OCI-M1 (cell line): ENCODE measurements around the gene CD44.

Source experiments
- DNase-seq: peaks from one replicate; lab custom pipeline; 2025; lab: John Stamatoyannopoulos, UW

The CD44 gene

GRCh38 chr11:35260342-35260985 is 121.5 kb downstream of the CD44 start:
- no peak for DNase-seq

- DNase-seq, result peak; percentile 3
Observed at GRCh38 chr11:35261197-35261596, 122.2 kb downstream of the CD44 start.

- DNase-seq, result no peak
Observed at GRCh38 chr11:35262056-35262455, 123.1 kb downstream of the CD44 start.

- no peak for DNase-seq
Observed at GRCh38 chr11:35262735-35263134, 123.8 kb downstream of the CD44 start.

GRCh38 chr11:35265755-35266454 is 126.9 kb downstream of the CD44 start:
- DNase-seq, result no peak

GRCh38 chr11:35267504-35267903 is 128.5 kb downstream of the CD44 start:
- no peak for DNase-seq

GRCh38 chr11:35270342-35270741 is 131.4 kb downstream of the CD44 start:
- DNase-seq, result no peak

- no peak for DNase-seq
Observed at GRCh38 chr11:35271031-35271430, 132.1 kb downstream of the CD44 start.

GRCh38 chr11:35272391-35272902 is 133.5 kb downstream of the CD44 start:
- DNase-seq, result no peak

GRCh38 chr11:35274909-35275785 is 136.2 kb downstream of the CD44 start:
- DNase-seq, result no peak

- DNase-seq, result no peak
Observed at GRCh38 chr11:35275786-35276170, 136.8 kb downstream of the CD44 start.

- DNase-seq, result no peak
Observed at GRCh38 chr11:35276396-35277145, 137.6 kb downstream of the CD44 start.

GRCh38 chr11:35277827-35278226 is 138.9 kb downstream of the CD44 start:
- no peak for DNase-seq

GRCh38 chr11:35280727-35281126 is 141.8 kb downstream of the CD44 start:
- no peak for DNase-seq

- DNase-seq, result no peak
Observed at GRCh38 chr11:35281169-35281688, 142.3 kb downstream of the CD44 start.
